ENCODE measurements around the gene SMG7.

The SMG7 gene

DNA sequence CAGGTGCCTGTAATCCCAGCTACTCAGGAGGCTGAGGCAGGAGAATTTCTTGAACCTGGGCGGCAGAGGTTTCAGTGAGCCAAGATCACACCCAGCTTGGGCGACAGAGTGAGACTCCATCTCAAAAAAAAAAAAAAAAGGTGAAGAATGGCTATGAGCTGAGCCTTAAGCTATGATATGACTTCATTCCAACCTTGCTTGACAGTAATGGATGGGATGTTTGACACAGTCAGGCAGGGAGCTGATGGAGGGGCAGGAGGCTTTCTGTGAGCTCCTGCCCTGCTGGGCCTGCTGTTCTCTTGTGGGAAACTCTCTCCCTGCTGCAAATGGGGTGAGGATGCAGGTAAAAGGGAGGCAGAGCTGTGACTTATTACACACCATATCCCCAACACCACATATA is 90.4 kb downstream of the SMG7 start:
- DNase-seq (ENCODE audit: low spot score) = no peak

DNA sequence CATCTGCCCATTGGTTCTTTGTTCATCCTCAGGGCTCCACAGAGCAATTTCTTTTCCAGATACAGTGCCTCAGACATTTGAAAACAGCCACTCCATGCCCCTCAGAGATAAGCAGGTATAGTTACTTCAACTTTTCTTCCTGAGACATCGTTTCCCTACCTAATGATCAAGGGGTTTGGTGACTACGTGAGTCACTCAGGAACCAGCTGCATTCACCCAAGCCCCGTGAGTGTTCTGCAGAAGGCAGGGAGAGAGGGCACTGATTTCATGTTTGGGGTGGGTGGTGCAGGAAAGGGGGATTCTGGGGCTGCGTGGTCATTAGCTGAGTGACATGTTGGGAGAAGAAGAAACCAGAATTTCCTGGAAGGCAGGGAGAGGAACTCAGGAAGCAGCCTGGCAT is 93.0 kb downstream of the SMG7 start:
- no peak for DNase-seq (ENCODE audit: low spot score)

GRCh38 chr1:183566026-183566425 is 93.7 kb downstream of the SMG7 start:
- DNase-seq (ENCODE audit: low spot score) = no peak

DNA sequence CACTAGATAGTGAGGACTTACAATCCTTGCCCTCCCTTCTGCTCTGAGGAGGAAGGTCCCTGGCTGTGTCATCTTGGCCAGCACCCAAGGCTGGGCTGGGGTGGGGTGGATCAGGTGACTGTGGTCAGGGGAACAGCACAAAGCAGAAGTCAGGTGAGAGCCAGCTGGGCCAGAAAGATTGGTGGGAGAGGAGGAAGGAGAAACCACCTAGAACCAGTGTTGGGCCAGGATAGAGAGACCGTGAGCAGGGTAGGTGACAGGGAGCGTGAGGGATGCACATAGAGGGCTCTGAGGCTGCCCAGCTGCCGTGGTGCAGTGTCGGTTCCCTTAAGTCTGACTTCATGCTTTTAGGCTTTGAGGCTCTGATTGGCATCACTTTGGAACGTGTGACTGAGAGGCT is 95.3 kb downstream of the SMG7 start:
- DNase-seq (ENCODE audit: low spot score) = no peak

- no peak for DNase-seq (ENCODE audit: low spot score)
Observed at GRCh38 chr1:183568176-183569021, 96.1 kb downstream of the SMG7 start.

DNA sequence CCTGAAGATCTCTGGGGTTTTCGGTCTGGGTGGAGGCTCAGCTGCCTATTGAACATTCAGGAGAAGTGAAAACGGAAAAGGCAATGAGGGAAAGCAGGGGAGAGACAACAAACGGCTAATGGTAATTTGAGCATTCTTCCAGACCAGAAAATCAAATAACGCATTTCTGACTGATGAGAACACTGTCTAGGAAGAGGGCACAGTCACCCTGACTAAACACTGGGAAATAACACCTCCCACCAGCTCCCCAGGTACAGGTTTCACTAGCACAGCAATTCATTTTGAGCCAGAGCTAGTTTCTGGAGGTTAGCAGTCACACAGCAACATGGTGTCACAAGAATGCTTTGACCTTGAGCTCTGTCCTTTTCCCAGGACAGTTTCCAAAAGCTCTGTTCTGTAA is 96.8 kb downstream of the SMG7 start:
- no peak for DNase-seq (ENCODE audit: low spot score)

- DNase-seq (ENCODE audit: low spot score) = no peak
Observed at GRCh38 chr1:183569801-183570200, 97.5 kb downstream of the SMG7 start.

DNA sequence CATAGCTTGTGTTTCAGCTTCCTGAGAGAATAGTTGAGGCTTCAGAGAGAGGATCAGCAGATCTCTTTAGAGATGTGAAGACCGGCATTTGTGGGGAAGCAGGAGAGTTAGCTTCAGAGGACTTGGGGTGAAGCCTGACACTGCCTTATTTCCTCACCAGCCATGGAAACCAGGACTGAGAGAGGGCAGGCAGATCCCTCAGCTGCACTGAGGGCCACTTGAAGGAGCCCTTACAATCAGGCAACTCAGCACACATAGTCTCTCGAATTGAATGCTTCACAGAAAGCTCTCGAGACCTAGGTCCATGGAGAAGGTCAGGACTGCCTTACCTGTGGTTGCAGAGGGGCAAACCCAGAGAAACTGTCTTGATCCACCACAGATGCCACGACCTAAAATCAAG is 98.2 kb downstream of the SMG7 start:
- DNase-seq (ENCODE audit: low spot score) = no peak

DNA sequence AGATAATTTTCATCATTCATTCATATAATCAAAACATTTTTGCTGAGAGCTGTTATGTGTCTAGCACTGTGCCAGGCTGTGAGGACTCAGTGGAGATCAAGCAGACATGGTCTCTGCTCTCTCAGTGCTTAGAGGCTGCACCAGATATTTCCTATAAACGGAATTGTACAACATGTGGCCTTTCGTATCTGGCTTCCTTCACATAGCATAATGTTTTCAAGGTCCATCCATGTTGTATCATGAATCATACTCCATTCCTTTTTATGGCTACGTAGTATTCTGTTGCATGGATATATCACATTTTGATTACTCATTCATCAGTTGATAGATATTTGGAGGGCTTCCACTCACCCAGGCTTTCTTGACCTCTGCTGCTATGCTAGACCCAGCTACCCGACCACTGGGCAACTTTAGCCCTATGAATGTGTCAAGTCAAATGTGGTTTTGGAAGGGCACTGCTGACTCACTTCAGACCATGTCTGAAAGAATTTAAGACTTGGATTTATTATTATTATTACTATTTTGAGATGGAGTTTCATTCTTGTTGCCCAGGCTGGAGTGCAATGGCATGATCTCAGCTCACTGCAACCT is 99.5 kb downstream of the SMG7 start:
- no peak for DNase-seq (ENCODE audit: low spot score)

- DNase-seq (ENCODE audit: low spot score) = no peak
Observed at GRCh38 chr1:183572721-183573120, 100.4 kb downstream of the SMG7 start.

DNA sequence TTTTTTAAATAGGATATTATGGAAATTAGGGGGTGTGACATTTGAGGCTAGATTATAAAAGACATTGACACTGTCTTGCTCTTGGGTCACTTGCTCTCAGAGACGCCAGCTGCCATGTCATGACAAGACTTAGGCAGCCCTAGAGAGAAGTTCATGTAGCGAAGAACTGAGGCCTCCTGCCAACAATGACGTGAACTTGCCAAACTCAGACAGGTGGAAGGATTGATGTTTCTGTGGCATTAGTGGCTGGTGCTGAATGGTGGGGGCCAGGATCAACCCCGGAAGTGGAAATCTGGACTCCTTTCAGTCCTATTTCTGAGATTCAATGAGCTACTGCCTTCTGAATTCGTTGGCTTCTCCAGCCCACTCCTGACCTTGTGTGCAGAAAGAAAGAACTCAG is 103.3 kb downstream of the SMG7 start:
- no peak for DNase-seq (ENCODE audit: low spot score)

DNA sequence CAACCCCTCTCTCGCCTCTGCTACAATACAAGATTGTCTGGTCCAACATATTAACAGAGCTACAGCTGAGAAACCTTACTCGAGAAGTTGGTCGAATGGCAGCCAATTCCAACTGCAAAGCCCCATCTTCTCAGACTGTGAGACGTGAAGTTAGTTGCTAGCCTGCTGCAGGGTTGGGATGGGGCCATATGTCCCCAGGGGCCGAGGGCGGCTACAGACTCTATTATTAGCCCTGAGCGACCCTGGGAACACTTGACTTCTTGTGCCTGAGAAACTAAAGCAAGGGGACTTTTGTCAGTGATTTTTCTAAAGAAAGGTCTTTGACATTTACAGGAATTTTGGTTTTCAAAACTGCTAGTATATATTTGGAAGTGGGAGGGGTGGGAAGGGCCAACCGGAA is 104.2 kb downstream of the SMG7 start:
- no peak for DNase-seq (ENCODE audit: low spot score)

GRCh38 chr1:183577897-183578465 is 105.7 kb downstream of the SMG7 start:
- no peak for DNase-seq (ENCODE audit: low spot score)

- DNase-seq (ENCODE audit: low spot score) = no peak
Observed at GRCh38 chr1:183578856-183579255, 106.6 kb downstream of the SMG7 start.

- no peak for DNase-seq (ENCODE audit: low spot score)
Observed at GRCh38 chr1:183580281-183580682, 108.0 kb downstream of the SMG7 start.

- DNase-seq (ENCODE audit: low spot score) = no peak
Observed at GRCh38 chr1:183582021-183582713, 109.9 kb downstream of the SMG7 start.

DNA sequence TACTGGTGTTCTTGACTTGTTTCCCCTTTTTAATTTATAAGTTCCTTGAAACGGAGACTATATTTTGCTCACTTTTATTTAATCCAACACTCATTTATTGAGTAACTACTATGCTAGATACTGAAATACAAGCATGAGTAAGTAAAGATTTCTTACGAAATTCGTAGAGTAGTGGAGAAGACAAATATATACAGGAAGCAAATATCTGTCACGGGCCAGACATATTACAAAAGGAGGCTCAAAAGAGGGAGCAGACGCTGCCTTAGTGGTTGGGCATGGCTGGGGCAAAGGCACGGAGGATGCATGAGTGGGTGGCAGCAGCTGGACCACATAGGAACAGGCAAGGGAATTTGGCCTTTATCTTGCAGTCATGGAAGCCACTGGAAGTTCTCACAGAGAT is 111.2 kb downstream of the SMG7 start:
- no peak for DNase-seq (ENCODE audit: low spot score)

GRCh38 chr1:183584147-183584546 is 111.8 kb downstream of the SMG7 start:
- DNase-seq (ENCODE audit: low spot score) = no peak

GRCh38 chr1:183585038-183585437 is 112.7 kb downstream of the SMG7 start:
- no peak for DNase-seq (ENCODE audit: low spot score)

DNA sequence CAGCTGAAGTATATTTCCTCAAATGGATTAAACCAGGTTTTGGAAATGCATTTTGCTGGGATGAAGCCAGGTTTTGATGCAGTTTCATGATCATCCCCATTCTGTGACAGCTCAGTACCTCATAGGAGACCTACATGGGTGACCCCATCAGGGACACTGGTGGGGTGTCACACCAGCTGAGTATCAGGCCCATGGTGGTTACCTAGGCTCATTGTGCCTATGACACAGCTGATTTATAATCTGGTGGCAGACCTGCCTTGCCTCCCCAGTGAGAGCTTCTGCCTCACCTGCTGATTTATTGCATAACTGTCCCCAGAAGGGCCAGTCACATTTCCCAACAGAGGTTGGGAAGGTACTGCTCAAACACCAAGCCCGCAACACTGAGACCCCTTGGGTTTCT is 114.2 kb downstream of the SMG7 start:
- DNase-seq (ENCODE audit: low spot score) = no peak

DNA sequence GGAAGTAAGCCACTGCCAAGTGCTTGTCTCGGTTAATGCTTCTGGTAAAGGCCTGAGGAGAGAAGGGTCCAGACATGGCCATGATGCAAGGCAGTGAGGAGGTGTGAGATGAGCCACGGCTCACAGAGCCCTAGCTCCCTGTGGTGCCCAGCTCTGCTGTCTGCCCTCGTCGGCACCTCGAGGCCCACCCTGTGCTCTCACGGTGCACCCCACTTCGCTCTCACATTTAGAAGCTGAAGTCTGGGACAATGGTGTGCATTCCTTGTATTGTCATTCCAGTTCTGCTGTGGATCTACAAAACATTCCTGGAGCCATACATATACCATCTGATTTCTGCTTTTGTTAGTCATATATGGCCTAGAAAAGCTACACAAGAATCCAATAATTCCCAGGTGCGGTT is 114.6 kb downstream of the SMG7 start:
- no peak for DNase-seq (ENCODE audit: low spot score)

- DNase-seq (ENCODE audit: low spot score) = no peak
Observed at GRCh38 chr1:183588827-183589226, 116.5 kb downstream of the SMG7 start.

- no peak for DNase-seq (ENCODE audit: low spot score)
Observed at GRCh38 chr1:183589384-183589783, 117.1 kb downstream of the SMG7 start.
